ENCODE data around the gene ZFP36L1.

- TF ChIP-seq TAF1 (IDR thresholded peaks at IDR 0.05; ENCODE audit: borderline replicate concordance, low read depth, low read length) (no peak), POLR2A (IDR thresholded peaks at IDR 0.05; ENCODE audit: low read depth, low read length) (no peak)
Measured at GRCh38 chr14:68760761-68761160, 32.1 kb downstream of the ZFP36L1 start.

All from GM12892 (cell line).